ENCODE measurements around the gene ELOA.
"Not testable (repeated sequence)": the region's sequence is repeated elsewhere in the genome, so short reads cannot be mapped to it uniquely, and the experiment has no call there.

ELOA gene

GRCh38 chr1:23736437-23737134, 6.7 kb upstream of the ELOA start:
- DNase-seq = no peak

GRCh38 chr1:23741609-23742008, 1.7 kb upstream of the ELOA start:
- DNase-seq = no peak

- no peak for DNase-seq
Observed at GRCh38 chr1:23742670-23743286, 493 bp upstream of the ELOA start.

GRCh38 chr1:23745515-23745914, 2.2 kb downstream of the ELOA start:
- no peak for DNase-seq

- DNase-seq = no peak
Observed at GRCh38 chr1:23748016-23748415, 4.7 kb downstream of the ELOA start.

DNA sequence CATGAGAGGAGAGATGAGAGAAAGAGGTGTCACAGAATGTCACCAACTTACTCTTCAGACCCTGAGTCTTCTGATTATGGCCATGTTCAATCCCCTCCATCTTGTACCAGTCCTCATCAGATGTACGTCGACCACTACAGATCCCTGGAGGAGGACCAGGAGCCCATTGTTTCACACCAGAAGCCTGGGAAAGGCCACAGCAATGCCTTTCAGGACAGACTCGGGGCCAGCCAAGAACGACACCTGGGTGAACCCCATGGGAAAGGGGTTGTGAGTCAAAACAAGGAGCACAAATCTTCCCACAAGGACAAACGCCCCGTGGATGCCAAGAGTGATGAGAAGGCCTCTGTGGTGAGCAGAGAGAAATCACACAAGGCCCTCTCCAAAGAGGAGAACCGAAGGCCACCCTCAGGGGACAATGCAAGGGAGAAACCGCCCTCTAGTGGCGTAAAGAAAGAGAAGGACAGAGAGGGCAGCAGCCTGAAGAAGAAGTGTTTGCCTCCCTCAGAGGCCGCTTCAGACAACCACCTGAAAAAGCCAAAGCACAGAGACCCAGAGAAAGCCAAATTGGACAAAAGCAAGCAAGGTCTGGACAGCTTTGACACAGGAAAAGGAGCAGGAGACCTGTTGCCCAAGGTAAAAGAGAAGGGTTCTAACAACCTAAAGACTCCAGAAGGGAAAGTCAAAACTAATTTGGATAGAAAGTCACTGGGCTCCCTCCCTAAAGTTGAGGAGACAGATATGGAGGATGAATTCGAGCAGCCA, 8.0 kb downstream of the ELOA start:
- DNase-seq = no peak

- DNase-seq = no peak
Observed at GRCh38 chr1:23751815-23752200, 8.5 kb downstream of the ELOA start.

DNA sequence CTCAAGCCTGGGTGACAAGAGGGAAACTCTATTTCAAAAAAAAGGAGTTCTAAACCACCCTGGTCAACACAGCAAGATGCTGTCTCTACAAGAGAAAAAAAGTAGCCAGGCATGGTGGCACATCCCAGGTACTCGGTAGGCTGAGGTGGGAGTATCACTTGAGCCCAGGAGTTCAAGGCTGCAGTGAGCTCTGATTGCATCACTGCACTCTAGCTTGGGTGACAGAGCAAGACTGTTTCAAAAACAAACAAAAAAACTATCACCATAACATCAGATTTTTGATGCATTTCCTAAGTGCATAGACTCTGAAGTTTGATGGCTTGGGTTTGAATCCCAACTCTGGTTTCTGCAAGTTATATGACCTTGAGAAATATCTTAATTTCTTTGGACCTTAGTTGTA, 9.6 kb downstream of the ELOA start:
- no peak for DNase-seq

- DNase-seq = no peak
Observed at GRCh38 chr1:23756676-23757075, 13.4 kb downstream of the ELOA start.

GRCh38 chr1:23757812-23758211, 14.5 kb downstream of the ELOA start:
- DNase-seq = no peak

DNA sequence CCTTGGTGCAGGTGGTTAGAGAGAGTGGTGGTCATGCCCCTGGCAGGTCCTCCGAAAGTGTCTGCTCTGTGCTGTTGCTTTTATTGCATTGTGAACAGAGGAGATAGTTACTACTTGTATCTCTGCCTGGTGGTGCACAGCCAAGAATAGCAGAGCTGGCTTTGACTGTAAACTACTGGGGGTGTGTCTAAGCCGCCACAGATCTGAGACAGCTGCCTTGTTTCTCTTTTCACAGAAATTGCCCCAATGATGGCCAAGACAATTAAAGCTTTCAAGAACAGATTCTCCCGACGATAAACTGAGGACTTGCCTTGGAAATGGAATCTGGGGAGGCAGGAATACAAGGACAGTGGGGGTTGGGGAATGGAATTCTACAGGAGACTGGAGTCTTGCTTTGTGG, 16.0 kb downstream of the ELOA start:
- no peak for DNase-seq

DNA sequence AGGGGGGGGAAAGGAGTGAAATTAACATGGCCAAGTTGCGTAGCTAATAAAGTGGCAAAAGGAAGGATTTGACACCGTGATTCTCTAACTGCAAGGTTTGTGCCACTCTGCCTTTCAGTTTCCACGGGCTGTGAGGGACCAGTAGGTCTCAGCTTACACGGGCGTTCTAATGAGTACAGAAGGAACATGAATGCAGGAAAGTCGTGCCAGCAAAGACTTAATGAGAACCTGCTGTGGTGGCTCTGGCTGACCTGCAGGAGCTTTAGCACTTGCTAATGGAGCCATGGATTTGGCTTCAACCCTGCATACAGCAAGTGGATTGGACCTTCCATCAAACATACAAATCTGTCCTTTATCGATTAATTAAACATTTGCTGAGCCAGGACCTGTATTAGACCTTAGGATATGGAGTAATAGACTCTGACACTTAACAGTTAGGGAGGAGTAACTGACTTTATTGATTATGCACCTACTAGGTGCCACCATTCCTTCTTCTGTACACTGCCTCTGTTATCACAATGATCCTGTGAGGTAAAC, 19.8 kb downstream of the ELOA start:
- DNase-seq = no peak

DNA sequence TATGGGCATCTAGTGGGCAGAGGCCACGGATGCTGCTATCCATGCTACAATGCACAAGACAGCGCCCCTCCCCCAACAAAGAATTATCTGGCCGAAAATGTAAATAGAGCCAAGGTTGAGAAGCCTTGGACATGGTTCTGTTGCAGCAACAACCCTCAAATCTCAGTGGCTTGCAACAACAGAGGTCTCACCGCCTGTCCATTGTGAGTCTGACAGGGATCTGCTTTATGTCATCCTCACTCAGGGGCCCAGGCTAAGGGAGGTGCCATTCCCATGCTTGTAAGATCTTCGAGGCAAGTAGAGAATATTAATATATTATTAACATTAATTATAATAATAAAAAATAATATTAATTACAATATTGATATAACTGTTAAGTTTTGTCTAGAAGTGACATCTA, 25.5 kb downstream of the ELOA start:
- no peak for DNase-seq

- DNase-seq = peak; percentile 83
Observed at GRCh38 chr1:23772049-23772853, 29.0 kb downstream of the ELOA start.

DNA sequence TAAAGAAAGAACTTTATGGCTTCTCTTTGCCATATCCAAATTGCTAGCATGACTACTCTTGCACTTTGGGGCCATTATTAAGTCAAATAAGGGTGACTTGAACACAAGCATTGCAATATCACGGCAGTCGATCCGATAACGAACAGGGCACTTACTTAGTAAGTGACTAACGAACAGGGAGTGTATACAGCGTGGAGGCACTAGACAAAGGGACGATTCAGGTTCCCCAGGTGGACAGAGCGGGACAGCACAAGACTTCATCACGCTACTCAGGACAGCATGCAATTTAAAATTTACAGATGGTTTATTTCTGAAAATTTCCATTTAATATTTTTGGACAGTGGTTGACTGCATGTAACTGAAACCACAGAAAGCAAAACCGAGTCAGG, 29.6 kb downstream of the ELOA start:
- DNase-seq = no peak

DNA sequence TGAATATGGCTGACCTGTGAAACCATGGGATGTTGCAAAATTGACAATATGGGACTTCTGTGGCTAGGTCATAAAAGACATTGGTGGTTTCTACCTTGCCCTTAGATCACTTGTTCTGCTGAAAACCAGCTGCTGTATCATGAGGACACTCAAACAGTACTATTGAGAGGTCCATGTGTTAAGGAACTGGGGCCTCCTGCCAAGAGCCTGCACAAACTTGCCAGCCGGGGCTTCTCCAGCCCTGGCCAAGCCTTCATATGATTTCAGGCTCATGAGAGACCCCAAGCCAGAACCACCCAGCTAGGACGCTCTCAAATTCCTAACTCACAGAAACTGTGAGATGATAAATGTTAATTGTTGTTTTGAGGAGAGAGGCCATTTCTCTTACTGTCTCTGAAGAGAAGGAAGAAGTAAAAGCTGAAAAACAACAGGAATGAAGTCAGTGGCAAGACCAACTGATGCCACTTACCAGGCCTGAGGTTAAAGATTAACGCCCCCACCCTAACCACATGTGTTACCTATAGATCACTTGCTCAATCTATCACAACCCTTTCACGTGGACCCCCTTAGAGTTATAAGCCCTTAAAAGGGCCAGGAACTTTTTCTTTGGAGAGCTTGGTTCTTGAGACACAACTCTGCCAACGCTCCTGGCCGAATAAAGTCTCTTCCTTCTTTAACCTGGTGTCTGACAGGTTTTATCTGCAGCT, 31.1 kb downstream of the ELOA start:
- DNase-seq = no peak

DNA sequence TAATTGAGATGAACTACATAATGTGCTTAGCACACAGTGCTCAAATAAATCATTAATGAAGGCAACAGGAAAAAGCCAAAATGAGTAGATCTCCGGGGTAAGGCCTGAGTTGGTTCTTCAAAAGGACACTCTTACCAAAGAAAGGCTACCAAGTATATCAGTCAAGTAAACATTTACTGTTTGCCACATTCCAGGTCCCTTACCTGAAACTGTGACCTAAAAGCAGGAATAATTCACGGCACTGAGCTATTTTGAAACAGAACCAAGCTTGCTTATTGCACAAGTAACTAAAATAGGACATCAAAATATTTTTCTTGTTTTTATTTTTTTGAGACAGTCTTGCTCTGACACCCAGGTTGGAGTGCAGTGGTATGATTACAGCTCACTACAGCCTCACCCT, 32.9 kb downstream of the ELOA start:
- no peak for DNase-seq

- DNase-seq = peak; percentile 68
Observed at GRCh38 chr1:23777979-23778814, 34.9 kb downstream of the ELOA start, which contains the start of gene PITHD1. PITHD1 (plus strand) TSS chr1:23778418; CDS start chr1:23778516, 98 bp downstream.

DNA sequence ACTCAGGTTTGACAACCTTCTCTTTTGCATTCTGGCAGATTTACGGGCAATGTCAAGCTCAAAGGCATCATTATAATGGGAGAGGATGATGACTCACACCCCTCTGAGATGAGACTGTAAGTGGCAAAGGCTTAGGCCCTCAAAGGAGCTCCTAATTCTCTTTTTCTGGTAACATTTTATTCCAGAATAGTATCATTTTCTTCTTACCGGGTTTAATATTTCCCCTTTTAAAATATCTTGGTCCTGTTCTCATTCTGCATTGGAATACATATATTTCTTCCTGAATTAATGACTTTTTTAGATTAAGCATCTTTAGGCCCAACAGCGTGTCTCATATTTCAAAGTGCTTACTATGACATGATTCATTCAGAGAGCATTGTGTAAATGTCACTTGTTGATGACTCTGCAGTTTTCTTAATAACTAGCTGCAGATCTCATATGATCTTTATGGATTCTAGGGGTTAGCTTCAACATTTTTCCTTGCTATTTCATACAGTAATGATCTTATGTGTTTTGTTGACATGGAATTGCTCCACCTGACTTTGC, 36.6 kb downstream of the ELOA start:
- no peak for DNase-seq

DNA sequence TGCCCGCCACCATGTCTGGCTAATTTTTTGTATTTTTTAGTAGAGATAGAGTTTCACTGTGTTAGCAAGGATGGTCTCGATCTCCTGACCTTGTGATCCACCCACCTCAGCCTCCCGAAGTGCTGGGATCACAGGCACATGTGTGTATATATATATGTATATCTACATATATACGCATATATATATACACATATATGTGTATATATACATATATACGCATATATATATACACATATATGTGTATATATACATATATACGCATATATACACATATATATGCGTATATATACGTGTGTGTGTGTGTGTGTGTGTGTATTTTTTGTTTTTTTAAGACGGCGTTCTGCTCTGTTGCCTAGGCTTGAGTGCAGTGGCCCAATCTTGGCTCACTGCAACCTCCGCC, 39.9 kb downstream of the ELOA start:
- not testable (repeated sequence) for DNase-seq

- DNase-seq = no peak
Observed at GRCh38 chr1:23784846-23785245, 41.6 kb downstream of the ELOA start.

All from KG1 (cell line).